Measurements from ENCODE around the gene HHAT. TPM values are rescaled to one million over a fixed set of nuclear protein-coding genes. Genes with fewer than 3 reads are reported as not detected.

The HHAT gene
- total and polyA plus RNA-seq, 2 of the 13 experiments (the other 11 are each of a cell fraction or from before 2014, with no cell fraction given), result 2.6 to 4.9 TPM

DNA sequence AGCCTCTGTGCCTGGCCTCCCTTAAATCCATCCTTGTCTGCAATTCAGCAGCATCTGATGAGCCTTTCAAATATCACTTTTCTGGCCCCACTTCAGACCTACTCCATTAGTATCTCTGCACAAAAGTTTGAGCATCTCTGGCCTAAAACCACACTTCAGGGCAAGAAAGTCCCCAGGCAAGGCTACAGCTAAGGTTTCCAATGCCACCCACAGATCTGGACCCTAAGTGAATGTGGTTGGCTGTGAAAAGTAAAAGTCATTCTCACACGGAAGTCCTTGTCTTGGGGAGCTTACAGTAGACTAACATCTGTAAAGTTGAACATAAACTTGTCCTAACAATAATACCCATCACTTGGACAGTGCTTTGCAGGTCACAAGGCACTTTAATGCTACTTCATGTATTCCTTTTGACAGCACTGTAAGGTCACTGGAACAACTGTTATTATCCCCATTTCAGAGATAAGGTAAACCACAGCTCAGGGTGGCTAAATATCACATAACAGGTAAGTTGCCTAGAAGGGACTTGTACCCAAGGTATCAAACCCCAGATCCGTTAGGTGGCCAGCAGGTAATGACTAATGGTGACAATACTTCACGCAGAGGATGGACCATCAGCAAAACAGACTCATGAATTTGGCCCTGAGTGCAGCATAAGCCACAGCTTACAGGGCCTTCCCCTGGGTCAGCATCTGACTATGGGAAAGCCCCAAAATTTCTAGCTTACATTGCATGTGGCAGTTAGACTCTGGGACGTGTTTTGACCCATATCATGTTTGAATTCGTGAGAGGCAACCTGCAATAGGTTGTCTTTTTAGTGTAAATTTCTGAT lies 356.0 kb downstream of the HHAT start:
- Histone ChIP-seq H3K4me1 (ENCODE audit: insufficient read depth, low read length) (no peaks in the 10 kb centered on the region), H2AFZ (ENCODE audit: low read length) (no peak overlapping the region), H4K20me1 (ENCODE audit: insufficient read depth, low read length) (no peaks in the 10 kb centered on the region), H3K4me3 (replicated peaks in 1 of 3; ENCODE audit: insufficient read depth in 1 of 3, low read depth in 2 of 3, low read length in 3 of 3) (no peak overlapping the region), H3K27me3 (ENCODE audit: control insufficient read depth in 1 of 2, insufficient read depth in 2 of 2, low read length in 2 of 2) (no peaks in the 10 kb centered on the region), H3K4me2 (ENCODE audit: low read depth, low read length) (no peak overlapping the region), H3K79me2 (ENCODE audit: insufficient read depth, low read length) (no peaks in the 10 kb centered on the region), H3K9ac (ENCODE audit: insufficient read depth, low read depth, low read length) (no peak overlapping the region), H3K27ac (ENCODE audit: extremely low read length, insufficient read depth, low read length) (no peak overlapping the region), H3K36me3 (replicated peaks in 1 of 2; ENCODE audit: control insufficient read depth in 1 of 2, insufficient read depth in 2 of 2, low read length in 2 of 2) (no peaks in the 10 kb centered on the region), H3K9me3 (ENCODE audit: low read length) (no peaks in the 10 kb centered on the region)
- in situ Hi-C loops (cut with HindIII; ENCODE audit: extremely low pct_ligation_motif_present, low pct_unique_long_range_greater_than_20kb) (no loop called here), intact Hi-C loops (cut with micrococcal nuclease; ENCODE audit: unreplicated experiment) (no loop called here)
- CTCF ChIA-PET (ENCODE audit: low intra/inter-chr PET ratio, low total read pairs), result no interaction called here
- BruUV-seq (replicated peaks), result no TSS peak
- TF ChIP-seq ELF3 (CRISPR knock-in tag; IDR thresholded peaks at IDR 0.05) (no peak), MBNL3 (CRISPR knock-in tag; conservative IDR thresholded peaks at IDR 0.05) (no peak), ZNF574 (CRISPR knock-in tag; IDR thresholded peaks at IDR 0.05) (no peak), GMEB1 (CRISPR knock-in tag; IDR thresholded peaks at IDR 0.05; ENCODE audit: borderline replicate concordance) (no peak), JDP2 (CRISPR knock-in tag; IDR thresholded peaks at IDR 0.05; ENCODE audit: borderline replicate concordance) (no peak), TRIM24 (CRISPR knock-in tag; IDR thresholded peaks at IDR 0.05) (no peak), NFKB2 (CRISPR knock-in tag; IDR thresholded peaks at IDR 0.05; ENCODE audit: borderline replicate concordance) (no peak), SIN3B (IDR thresholded peaks at IDR 0.05; ENCODE audit: low read length) (no peak), ZNF720 (CRISPR knock-in tag; IDR thresholded peaks at IDR 0.05) (no peak), ZNF713 (CRISPR knock-in tag; IDR thresholded peaks at IDR 0.05) (no peak), PHB2 (IDR thresholded peaks at IDR 0.05; ENCODE audit: partially characterized antibody) (no peak)
- DNase-seq (ENCODE audit: low spot score) (no peak), ATAC-seq (no peak), FAIRE-seq (no peak)
- WGBS (ENCODE audit: low lambda C conversion rate), result 0% methylated on average over 4 of the region's 5 CpGs
- POLR2A ChIA-PET, result no interaction called here
